Mammary epithelial cell (primary cell): ENCODE results near the gene MN1.

Experiments
- EZH2 ChIP-seq: IDR thresholded peaks from 2 replicates; pipeline ENCODE4 v1.6.1; 2012; ENCODE audit warnings: low read length, inconsistent platforms, borderline replicate concordance
- TF ChIP-seq, protein P1 (sequence below), 2 donors: IDR thresholded peaks in 1 of 2; conservative IDR thresholded peaks in 1 of 2; 2 replicates each; pipeline ENCODE4 v1.5.1; 2011 to 2012; ENCODE audit warnings: inconsistent platforms in 2 of 2, low read length in 2 of 2, mild to moderate bottlenecking in 2 of 2, control low read depth in 1 of 2, low read depth in 1 of 2; ENCODE audit not compliant: insufficient read depth in 1 of 2; ENCODE audit errors: extremely low read depth in 1 of 2

DNA sequence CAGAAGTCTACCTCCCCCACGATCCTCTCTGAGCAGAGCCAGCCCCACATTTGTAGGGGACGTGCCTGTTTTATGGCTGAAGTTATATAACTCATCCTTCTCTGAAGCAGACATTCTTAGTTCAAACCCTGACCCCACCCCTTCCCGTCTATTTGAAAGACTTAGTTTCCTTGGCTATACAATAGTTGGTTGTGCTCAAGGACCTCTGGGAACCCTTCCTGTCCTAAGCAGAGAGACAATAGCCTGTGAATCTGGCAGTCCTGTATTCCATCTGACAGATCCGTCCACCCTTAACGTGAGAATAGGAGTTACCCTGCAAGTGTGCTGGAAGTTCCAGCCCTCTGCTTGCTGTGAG is 75.2 kb downstream of the MN1 start:
- TF ChIP-seq, protein P1, sequence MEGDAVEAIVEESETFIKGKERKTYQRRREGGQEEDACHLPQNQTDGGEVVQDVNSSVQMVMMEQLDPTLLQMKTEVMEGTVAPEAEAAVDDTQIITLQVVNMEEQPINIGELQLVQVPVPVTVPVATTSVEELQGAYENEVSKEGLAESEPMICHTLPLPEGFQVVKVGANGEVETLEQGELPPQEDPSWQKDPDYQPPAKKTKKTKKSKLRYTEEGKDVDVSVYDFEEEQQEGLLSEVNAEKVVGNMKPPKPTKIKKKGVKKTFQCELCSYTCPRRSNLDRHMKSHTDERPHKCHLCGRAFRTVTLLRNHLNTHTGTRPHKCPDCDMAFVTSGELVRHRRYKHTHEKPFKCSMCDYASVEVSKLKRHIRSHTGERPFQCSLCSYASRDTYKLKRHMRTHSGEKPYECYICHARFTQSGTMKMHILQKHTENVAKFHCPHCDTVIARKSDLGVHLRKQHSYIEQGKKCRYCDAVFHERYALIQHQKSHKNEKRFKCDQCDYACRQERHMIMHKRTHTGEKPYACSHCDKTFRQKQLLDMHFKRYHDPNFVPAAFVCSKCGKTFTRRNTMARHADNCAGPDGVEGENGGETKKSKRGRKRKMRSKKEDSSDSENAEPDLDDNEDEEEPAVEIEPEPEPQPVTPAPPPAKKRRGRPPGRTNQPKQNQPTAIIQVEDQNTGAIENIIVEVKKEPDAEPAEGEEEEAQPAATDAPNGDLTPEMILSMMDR (conservative IDR thresholded peaks at IDR 0.05 in 1 of 2, IDR thresholded peaks at IDR 0.05 in 1 of 2; ENCODE audit: extremely low read depth in 1 of 2, insufficient read depth in 1 of 2, low read depth in 1 of 2, low read length in 2 of 2): no peak
- no peak for TF ChIP-seq EZH2
